LNCaP clone FGC (cell line): ENCODE results near the gene RASSF3.
"Not testable (repeated sequence)": the region's sequence is repeated elsewhere in the genome, so short reads cannot be mapped to it uniquely, and the experiment has no call there.

Experiments used
- DNase-seq: peaks from one replicate; pipeline ENCODE4 v3.0.0-alpha.2; 2011; ENCODE audit warnings: low read depth
- H3K4me3 ChIP-seq: 2 replicates; pipeline ENCODE4 v1.5.1; 2011; ENCODE audit warnings: mild to moderate bottlenecking, low read depth, low read length, control low read depth
- CTCF ChIP-seq: IDR thresholded peaks from 2 replicates; pipeline ENCODE4 v1.5.1; 2012; ENCODE audit warnings: mild to moderate bottlenecking; ENCODE audit not compliant: control insufficient read depth, insufficient read depth; ENCODE audit errors: extremely low read depth

The RASSF3 gene

GRCh38 chr12:64582114-64582513, 28.2 kb upstream of the RASSF3 start:
- no peak for DNase-seq
- no peak for TF ChIP-seq CTCF
- no peak overlapping the region for H3K4me3 ChIP-seq

GRCh38 chr12:64582862-64583261, 27.4 kb upstream of the RASSF3 start:
- TF ChIP-seq CTCF: no peak
- no peak for DNase-seq
- no peak overlapping the region for H3K4me3 ChIP-seq

- not testable (repeated sequence) for H3K4me3 ChIP-seq, DNase-seq
Measured at GRCh38 chr12:64583395-64583770, 26.9 kb upstream of the RASSF3 start.

- no peak overlapping the region for H3K4me3 ChIP-seq
- DNase-seq: no peak
- TF ChIP-seq CTCF: no peak
Measured at GRCh38 chr12:64583771-64584421, 26.4 kb upstream of the RASSF3 start.

GRCh38 chr12:64585104-64585503, 25.2 kb upstream of the RASSF3 start:
- no peak for TF ChIP-seq CTCF
- DNase-seq: no peak
- H3K4me3 ChIP-seq: no peak overlapping the region

GRCh38 chr12:64587447-64587846, 22.8 kb upstream of the RASSF3 start:
- H3K4me3 ChIP-seq: no peak overlapping the region
- no peak for DNase-seq
- TF ChIP-seq CTCF: no peak

- no peak overlapping the region for H3K4me3 ChIP-seq
- TF ChIP-seq CTCF: no peak
- peak; percentile 99 for DNase-seq
Measured at GRCh38 chr12:64590183-64590582, 20.1 kb upstream of the RASSF3 start.
